HepG2 (cell line): ENCODE results near the gene ADPGK.

Experiments used
- ELF1 ChIP-seq: sonication (generic); formaldehyde crosslinking; IDR thresholded peaks from 2 replicates; pipeline ENCODE4 v1.4.0; 2020; ENCODE audit warnings: missing genetic modification reagents
- EP300 ChIP-seq, 3 experiments: sonication (generic) in 1 of 3; formaldehyde crosslinking in 1 of 3; IDR thresholded peaks; 2 replicates each; pipeline versions ENCODE4 v1.5.1 to v1.6.1; 2011 to 2020; ENCODE audit warnings: low read depth in 2 of 3, low read length in 2 of 3, borderline replicate concordance in 1 of 3, improper control_type of control experiment in 1 of 3, mild to moderate bottlenecking in 1 of 3, missing genetic modification reagents in 1 of 3, moderate library complexity in 1 of 3
- MAFK ChIP-seq, 2 experiments: IDR thresholded peaks in 1 of 2; conservative IDR thresholded peaks in 1 of 2; 2 replicates each; pipeline ENCODE4 v1.6.1; 2011; ENCODE audit warnings: improper control_type of control experiment in 2 of 2, low read length in 2 of 2
- RXRA ChIP-seq: sonication (generic); formaldehyde crosslinking; IDR thresholded peaks from 2 replicates; pipeline ENCODE4 v1.5.1; 2020; ENCODE audit warnings: missing genetic modification reagents
- SMAD1 ChIP-seq: sonication (generic); formaldehyde crosslinking; IDR thresholded peaks from 2 replicates; pipeline ENCODE4 v1.4.0; 2020; ENCODE audit warnings: missing genetic modification reagents, low read depth, mild to moderate bottlenecking, borderline replicate concordance
- ZKSCAN1 ChIP-seq: fragments of 150-350 bp; IDR thresholded peaks from 2 replicates; pipeline ENCODE4 v1.6.1; 2014; ENCODE audit warnings: low read length
- ZNF3 ChIP-seq: IDR thresholded peaks from 2 replicates; pipeline ENCODE4 v1.7.0; 2017; ENCODE audit warnings: inconsistent platforms
- ZNF850 ChIP-seq: sonication (generic); formaldehyde crosslinking; conservative IDR thresholded peaks from 2 replicates; pipeline ENCODE4 v1.9.0; 2021; ENCODE audit warnings: mild to moderate bottlenecking, missing genetic modification reagents
- ZSCAN21 ChIP-seq: sonication (generic); formaldehyde crosslinking; IDR thresholded peaks from 2 replicates; pipeline ENCODE4 v1.8.0; 2022; ENCODE audit warnings: mild to moderate bottlenecking, missing genetic modification reagents, moderate library complexity, borderline replicate concordance
- TF ChIP-seq, protein P1 (sequence below): sonication (generic); formaldehyde crosslinking; IDR thresholded peaks from 2 replicates; pipeline ENCODE4 v1.4.0; 2020; ENCODE audit warnings: missing genetic modification reagents
- TF ChIP-seq, protein P2 (sequence below): sonication (generic); formaldehyde crosslinking; IDR thresholded peaks from 2 replicates; pipeline ENCODE4 v1.4.0; 2020; ENCODE audit warnings: mild to moderate bottlenecking, missing genetic modification reagents
- TF ChIP-seq, protein P3 (sequence below): sonication (generic); formaldehyde crosslinking; IDR thresholded peaks from 2 replicates; pipeline ENCODE4 v1.5.0; 2020; ENCODE audit warnings: mild to moderate bottlenecking, missing genetic modification reagents, moderate library complexity

DNA sequence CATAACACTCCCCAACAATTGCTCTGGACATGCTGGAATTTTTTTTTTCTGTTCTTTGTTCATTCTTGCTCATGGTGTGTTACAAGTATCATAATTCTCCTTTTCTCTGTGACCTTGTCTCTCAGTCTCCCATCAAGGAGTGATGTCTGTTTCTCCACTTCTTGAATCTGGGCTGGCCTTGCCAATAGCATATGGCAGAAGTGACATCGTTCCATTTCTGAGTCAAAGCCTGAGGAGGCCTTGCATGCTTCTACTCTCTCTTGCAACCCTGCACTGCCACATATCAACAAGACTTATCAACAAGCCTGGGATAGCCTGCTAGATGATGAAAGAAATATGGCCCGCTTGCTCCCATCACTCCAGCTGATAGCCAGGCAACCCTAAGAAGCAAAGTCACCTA lies 8.9 kb upstream of the ADPGK start:
- TF ChIP-seq ZKSCAN1 (no peak), ZNF3 (CRISPR knock-in tag) (no peak), ZSCAN21 (CRISPR knock-in tag) (no peak), RXRA (CRISPR knock-in tag) (no peak), SMAD1 (CRISPR knock-in tag) (no peak), MAFK (conservative IDR thresholded peaks at IDR 0.05 in 1 of 2, IDR thresholded peaks at IDR 0.05 in 1 of 2; ENCODE audit: low read length in 2 of 2) (no peak), EP300 (IDR thresholded peaks at IDR 0.05; ENCODE audit: low read depth in 2 of 2, low read length in 2 of 2) (no peak), EP300 (CRISPR knock-in tag; IDR thresholded peaks at IDR 0.05; ENCODE audit: borderline replicate concordance) (no peak), ELF1 (no peak), ZNF850 (CRISPR knock-in tag) (no peak)
- TF ChIP-seq, protein P1, sequence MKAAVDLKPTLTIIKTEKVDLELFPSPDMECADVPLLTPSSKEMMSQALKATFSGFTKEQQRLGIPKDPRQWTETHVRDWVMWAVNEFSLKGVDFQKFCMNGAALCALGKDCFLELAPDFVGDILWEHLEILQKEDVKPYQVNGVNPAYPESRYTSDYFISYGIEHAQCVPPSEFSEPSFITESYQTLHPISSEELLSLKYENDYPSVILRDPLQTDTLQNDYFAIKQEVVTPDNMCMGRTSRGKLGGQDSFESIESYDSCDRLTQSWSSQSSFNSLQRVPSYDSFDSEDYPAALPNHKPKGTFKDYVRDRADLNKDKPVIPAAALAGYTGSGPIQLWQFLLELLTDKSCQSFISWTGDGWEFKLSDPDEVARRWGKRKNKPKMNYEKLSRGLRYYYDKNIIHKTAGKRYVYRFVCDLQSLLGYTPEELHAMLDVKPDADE (CRISPR knock-in tag): no peak
- TF ChIP-seq, protein P2, sequence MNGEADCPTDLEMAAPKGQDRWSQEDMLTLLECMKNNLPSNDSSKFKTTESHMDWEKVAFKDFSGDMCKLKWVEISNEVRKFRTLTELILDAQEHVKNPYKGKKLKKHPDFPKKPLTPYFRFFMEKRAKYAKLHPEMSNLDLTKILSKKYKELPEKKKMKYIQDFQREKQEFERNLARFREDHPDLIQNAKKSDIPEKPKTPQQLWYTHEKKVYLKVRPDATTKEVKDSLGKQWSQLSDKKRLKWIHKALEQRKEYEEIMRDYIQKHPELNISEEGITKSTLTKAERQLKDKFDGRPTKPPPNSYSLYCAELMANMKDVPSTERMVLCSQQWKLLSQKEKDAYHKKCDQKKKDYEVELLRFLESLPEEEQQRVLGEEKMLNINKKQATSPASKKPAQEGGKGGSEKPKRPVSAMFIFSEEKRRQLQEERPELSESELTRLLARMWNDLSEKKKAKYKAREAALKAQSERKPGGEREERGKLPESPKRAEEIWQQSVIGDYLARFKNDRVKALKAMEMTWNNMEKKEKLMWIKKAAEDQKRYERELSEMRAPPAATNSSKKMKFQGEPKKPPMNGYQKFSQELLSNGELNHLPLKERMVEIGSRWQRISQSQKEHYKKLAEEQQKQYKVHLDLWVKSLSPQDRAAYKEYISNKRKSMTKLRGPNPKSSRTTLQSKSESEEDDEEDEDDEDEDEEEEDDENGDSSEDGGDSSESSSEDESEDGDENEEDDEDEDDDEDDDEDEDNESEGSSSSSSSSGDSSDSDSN: no peak
- TF ChIP-seq, protein P3, sequence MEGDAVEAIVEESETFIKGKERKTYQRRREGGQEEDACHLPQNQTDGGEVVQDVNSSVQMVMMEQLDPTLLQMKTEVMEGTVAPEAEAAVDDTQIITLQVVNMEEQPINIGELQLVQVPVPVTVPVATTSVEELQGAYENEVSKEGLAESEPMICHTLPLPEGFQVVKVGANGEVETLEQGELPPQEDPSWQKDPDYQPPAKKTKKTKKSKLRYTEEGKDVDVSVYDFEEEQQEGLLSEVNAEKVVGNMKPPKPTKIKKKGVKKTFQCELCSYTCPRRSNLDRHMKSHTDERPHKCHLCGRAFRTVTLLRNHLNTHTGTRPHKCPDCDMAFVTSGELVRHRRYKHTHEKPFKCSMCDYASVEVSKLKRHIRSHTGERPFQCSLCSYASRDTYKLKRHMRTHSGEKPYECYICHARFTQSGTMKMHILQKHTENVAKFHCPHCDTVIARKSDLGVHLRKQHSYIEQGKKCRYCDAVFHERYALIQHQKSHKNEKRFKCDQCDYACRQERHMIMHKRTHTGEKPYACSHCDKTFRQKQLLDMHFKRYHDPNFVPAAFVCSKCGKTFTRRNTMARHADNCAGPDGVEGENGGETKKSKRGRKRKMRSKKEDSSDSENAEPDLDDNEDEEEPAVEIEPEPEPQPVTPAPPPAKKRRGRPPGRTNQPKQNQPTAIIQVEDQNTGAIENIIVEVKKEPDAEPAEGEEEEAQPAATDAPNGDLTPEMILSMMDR (CRISPR knock-in tag): no peak
